ENCODE measurements around the gene LINGO4. TPM values are rescaled to one million over a fixed set of nuclear protein-coding genes. Genes with fewer than 3 reads are reported as not detected.

LINGO4 gene
- total RNA-seq, 1 experiment from 2014 or later, result not detected

DNA sequence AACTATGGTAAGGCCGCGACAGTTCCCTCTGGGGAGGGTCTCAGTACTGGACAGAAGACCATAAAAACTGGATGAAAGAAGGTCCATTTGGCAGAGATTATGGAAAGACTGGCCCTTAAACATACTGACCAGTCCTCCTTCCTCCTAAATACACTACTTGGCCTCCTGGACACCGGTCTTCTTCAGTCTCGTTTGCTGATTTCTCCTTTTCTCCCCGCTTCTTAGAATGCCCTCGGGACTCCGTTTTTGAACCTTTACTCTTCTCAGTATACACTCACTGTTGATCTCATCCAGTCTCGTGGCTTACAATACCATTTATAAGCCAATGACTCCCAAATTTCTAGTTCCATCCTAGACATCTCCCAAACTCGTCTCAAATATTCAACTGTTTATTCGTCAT lies 41.2 kb downstream of the LINGO4 start:
- Histone ChIP-seq H3K4me3 (ENCODE audit: low read depth, low read length) (peak overlapping the region; percentile 56), H3K9me3 (no peaks in the 10 kb centered on the region), H3K4me1 (peaks cover 17% of the 10 kb centered on the region), H3K36me3 (ENCODE audit: control insufficient read depth, insufficient read depth, low read length) (peaks cover 2% of the 10 kb centered on the region; the same call in 1 of the 2 replicates), H3K27me3 (replicated peaks; ENCODE audit: control insufficient read depth, insufficient read depth, low read length) (no peaks in the 10 kb centered on the region)
- CTCF ChIA-PET, result no interaction called here
- BruUV-seq (replicated peaks), result no TSS peak
- Mint-ChIP-seq H3K27me3 (ENCODE audit: insufficient read depth, unreplicated experiment) (no peaks in the 10 kb centered on the region), H3K9me3 (ENCODE audit: unreplicated experiment) (no peaks in the 10 kb centered on the region), H3K36me3 (ENCODE audit: insufficient read depth, unreplicated experiment) (peaks cover 30% of the 10 kb centered on the region), H3K4me3 (ENCODE audit: unreplicated experiment) (peak overlapping the region; percentile 91), H3K4me1 (ENCODE audit: low read depth, unreplicated experiment) (peaks cover 25% of the 10 kb centered on the region), H3K27ac (ENCODE audit: unreplicated experiment) (peak overlapping the region; percentile 76)
- TF ChIP-seq, protein P1, sequence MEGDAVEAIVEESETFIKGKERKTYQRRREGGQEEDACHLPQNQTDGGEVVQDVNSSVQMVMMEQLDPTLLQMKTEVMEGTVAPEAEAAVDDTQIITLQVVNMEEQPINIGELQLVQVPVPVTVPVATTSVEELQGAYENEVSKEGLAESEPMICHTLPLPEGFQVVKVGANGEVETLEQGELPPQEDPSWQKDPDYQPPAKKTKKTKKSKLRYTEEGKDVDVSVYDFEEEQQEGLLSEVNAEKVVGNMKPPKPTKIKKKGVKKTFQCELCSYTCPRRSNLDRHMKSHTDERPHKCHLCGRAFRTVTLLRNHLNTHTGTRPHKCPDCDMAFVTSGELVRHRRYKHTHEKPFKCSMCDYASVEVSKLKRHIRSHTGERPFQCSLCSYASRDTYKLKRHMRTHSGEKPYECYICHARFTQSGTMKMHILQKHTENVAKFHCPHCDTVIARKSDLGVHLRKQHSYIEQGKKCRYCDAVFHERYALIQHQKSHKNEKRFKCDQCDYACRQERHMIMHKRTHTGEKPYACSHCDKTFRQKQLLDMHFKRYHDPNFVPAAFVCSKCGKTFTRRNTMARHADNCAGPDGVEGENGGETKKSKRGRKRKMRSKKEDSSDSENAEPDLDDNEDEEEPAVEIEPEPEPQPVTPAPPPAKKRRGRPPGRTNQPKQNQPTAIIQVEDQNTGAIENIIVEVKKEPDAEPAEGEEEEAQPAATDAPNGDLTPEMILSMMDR (IDR thresholded peaks at IDR 0.05; ENCODE audit: insufficient read depth in 1 of 2, low read depth in 1 of 2, low read length in 1 of 2, severe bottlenecking in 1 of 2, unreplicated experiment in 1 of 2), result no peak
- no peak for DNase-seq
- POLR2A ChIA-PET, result no interaction called here
- intact Hi-C loops (cut with micrococcal nuclease; ENCODE audit: unreplicated experiment), result no loop called here

DNA sequence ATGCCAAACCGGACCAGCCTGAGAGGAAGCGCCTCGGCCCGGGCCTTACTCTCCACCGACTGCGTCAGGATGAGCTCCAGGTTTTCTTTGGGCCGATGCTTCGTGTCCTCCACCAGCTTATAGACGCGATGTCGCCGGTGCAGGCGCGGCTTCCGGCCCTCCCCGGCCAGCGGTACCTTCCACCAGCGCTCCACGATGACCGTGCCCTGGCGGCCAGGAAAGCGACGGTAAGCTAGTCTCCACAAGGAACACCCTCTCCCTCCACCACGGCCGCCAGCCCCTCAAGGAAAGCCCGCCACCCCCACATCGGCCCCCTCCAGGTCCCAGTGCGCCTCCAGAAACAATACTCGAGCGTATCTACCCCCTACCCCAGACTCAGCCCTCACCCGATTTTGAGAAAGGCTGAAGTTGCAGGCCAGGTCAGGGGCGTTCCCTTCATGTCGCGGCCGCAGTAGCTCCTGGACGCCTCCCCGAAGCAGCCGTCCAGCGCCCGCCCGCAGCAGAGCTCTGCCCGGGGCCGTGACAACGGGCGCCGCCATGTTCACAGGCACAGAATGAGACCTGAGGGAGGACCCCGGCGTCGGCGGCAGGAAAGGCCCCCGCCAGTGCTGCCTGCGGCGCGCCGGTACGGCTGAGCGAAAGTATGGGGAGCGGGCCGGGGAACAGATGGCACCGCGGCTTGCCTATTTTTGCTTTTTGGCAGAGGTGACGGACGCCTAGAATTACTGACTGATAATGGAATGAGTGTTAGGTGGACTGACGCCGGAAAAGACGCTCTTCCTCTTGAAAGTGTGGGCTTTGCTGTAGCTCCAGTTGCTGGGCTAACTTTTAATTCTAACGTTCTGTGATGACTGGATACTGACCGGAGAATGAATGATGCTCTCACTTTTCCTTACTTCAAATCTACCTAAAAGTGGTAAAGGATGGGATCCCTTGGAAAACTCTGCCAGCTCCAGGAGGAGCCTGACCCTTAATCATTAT lies 42.0 kb downstream of the LINGO4 start, which contains the start of gene MRPL9:
TSS of gene MRPL9 (minus strand) at position 556 of the 981 bp plus-strand sequence. CDS start at position 539, 17 bp downstream.
- CTCF ChIA-PET, result interaction anchor here (1.0 to 1.4 kb wide), 2 partner anchors 73 to 76 kb away, joined by 5 read pairs; partner anchors contain the start of gene C2CD4D
- Histone ChIP-seq H3K4me3 (ENCODE audit: low read depth, low read length) (peak within 1 kb of the TSS; percentile 56), H3K9me3 (no peaks in the 10 kb centered on the region), H3K4me1 (peaks cover 12% of the 10 kb centered on the region), H3K27me3 (replicated peaks; ENCODE audit: control insufficient read depth, insufficient read depth, low read length) (no peaks in the 10 kb centered on the region), H3K36me3 (ENCODE audit: control insufficient read depth, insufficient read depth, low read length) (peaks cover 2% of the 10 kb centered on the region; the same call in 1 of the 2 replicates)
- Mint-ChIP-seq H3K9me3 (ENCODE audit: unreplicated experiment) (no peaks in the 10 kb centered on the region), H3K27me3 (ENCODE audit: insufficient read depth, unreplicated experiment) (no peaks in the 10 kb centered on the region), H3K27ac (ENCODE audit: unreplicated experiment) (peak within 1 kb of the TSS; percentile 76), H3K36me3 (ENCODE audit: insufficient read depth, unreplicated experiment) (peaks cover 33% of the 10 kb centered on the region), H3K4me1 (ENCODE audit: low read depth, unreplicated experiment) (peaks cover 22% of the 10 kb centered on the region), H3K4me3 (ENCODE audit: unreplicated experiment) (peak within 1 kb of the TSS; percentile 91)
- TSS peak; percentile 90 for BruUV-seq (replicated peaks)
- peak; percentile 85 to 91 for DNase-seq
- intact Hi-C loops (cut with micrococcal nuclease; ENCODE audit: unreplicated experiment), result no loop called here
- TF ChIP-seq, protein P1 (IDR thresholded peaks at IDR 0.05; ENCODE audit: insufficient read depth in 1 of 2, low read depth in 1 of 2, low read length in 1 of 2, severe bottlenecking in 1 of 2, unreplicated experiment in 1 of 2), result no peak
- POLR2A ChIA-PET, result interaction anchor here (0.6 to 1.3 kb wide), 7 partner anchors 12 to 559 kb away, joined by 3 to 6 read pairs (median 4); partner anchors contain the start of gene C2CD4D

DNA sequence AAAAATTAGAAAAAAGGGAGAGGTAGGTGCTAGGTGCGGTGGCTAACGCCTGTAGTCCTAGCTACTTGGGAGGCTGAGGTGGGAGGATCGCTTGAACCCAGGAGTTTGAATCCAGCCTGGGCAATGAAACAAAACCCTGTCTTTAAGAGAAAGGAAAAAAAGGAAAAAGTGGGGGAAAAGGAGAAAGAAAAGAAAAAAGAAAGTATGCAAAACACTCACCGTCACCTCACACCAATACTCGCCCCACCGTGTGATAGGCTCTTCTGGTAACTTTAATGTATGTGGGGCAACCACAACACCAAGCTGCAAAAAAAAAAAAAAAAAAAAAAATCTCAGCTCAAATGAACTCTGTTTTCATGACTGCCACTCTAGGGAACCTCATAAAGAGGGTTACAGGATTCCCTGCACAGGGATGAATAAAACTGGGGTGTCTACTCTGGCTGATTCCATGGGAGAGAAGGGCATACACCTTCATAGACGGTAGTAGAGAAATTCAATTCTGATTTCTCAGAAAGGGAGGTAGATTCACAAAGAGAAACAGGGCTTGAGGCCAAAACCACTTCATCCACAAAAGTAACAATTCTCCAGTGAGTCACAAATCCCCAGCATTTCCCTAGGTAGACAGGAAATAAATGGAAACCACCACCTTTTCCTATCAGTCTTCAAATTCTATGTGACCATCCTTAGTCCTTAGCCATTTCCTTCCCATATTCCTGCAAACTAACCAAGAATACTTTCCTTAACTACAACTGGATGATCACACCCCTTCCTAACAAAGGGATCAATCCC lies 44.4 kb downstream of the LINGO4 start:
- Histone ChIP-seq H3K36me3 (ENCODE audit: control insufficient read depth, insufficient read depth, low read length) (peaks cover 4% of the 10 kb centered on the region; the same call in 1 of the 2 replicates), H3K4me3 (ENCODE audit: low read depth, low read length) (no peak overlapping the region), H3K9me3 (no peaks in the 10 kb centered on the region), H3K27me3 (replicated peaks; ENCODE audit: control insufficient read depth, insufficient read depth, low read length) (no peaks in the 10 kb centered on the region), H3K4me1 (0 out of 2 replicates have a peak, but pooled peaks cover 6% of the 10 kb centered on the region)
- no TSS peak for BruUV-seq (replicated peaks)
- Mint-ChIP-seq H3K27me3 (ENCODE audit: insufficient read depth, unreplicated experiment) (no peaks in the 10 kb centered on the region), H3K4me3 (ENCODE audit: unreplicated experiment) (no peak overlapping the region), H3K9me3 (ENCODE audit: unreplicated experiment) (no peaks in the 10 kb centered on the region), H3K4me1 (ENCODE audit: low read depth, unreplicated experiment) (peaks cover 9% of the 10 kb centered on the region), H3K36me3 (ENCODE audit: insufficient read depth, unreplicated experiment) (peaks cover 47% of the 10 kb centered on the region), H3K27ac (ENCODE audit: unreplicated experiment) (no peak overlapping the region)
- POLR2A ChIA-PET, result interaction anchor here (0.6 kb wide), 3 partner anchors 93 to 201 kb away, joined by 3 to 4 read pairs (median 3); no protein-coding TSS in a partner anchor
- TF ChIP-seq, protein P1 (IDR thresholded peaks at IDR 0.05; ENCODE audit: insufficient read depth in 1 of 2, low read depth in 1 of 2, low read length in 1 of 2, severe bottlenecking in 1 of 2, unreplicated experiment in 1 of 2), result no peak
- CTCF ChIA-PET, result no interaction called here
- DNase-seq, result no peak
- intact Hi-C loops (cut with micrococcal nuclease; ENCODE audit: unreplicated experiment), result no loop called here
